Measurements from ENCODE around the gene CFAP65.

CFAP65 gene

DNA sequence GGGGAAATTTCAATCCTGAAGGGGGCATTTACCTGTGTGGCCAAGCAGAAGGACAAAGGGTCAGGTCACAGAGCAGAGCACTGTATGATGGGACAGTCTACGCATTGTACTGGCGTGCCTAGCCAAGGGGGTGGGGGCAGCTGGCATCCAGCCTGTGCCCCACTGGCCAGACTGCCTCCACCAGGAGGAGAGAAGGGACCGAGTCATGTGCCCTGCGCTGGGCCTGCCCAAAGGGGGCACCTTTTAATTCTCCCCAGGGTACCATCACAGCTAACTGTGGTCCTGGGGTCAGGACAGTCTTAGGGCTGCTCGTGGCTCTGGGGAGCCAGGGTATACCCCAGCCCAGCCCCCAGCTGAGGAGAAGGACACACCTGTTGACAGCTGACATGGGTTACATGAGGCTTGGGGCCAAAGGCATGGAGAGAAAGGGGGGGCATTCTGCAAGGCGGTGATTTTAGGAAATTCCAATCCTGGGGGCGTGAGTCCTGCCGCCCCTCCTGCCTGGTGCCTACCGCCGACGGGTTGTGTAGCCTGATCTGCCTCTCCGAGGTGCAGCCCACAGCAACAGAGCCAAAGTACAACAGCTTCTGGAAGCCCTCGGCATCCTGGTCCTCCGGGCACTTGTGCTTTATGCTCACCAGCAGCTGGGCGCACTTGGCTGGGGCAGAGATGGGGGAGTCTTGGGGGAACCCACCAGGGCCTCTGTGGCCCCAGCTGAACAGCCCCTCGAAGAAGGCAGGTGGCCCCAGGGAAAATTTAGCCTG lies 11.0 kb downstream of the CFAP65 start:
- no peak for DNase-seq (ENCODE audit: low read depth, low spot score)

DNA sequence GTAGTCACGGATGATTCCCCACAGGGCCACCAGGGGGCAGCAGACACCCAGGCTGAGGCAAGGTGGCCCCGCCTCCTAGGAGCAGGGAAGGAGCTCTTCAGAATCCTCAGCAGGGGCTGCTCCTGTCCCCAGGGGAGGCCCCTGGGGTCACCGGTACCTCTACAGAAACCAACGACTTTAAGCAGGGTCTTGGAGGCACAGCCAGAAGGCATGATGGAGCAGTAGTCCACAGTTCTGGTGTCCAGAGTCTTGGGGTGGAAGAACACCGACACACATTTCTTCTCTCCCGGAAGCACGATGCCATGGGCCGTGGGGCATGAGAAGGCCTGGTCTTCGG lies 11.5 kb downstream of the CFAP65 start:
- peak; percentile 89 for DNase-seq (ENCODE audit: low read depth, low spot score)

DNA sequence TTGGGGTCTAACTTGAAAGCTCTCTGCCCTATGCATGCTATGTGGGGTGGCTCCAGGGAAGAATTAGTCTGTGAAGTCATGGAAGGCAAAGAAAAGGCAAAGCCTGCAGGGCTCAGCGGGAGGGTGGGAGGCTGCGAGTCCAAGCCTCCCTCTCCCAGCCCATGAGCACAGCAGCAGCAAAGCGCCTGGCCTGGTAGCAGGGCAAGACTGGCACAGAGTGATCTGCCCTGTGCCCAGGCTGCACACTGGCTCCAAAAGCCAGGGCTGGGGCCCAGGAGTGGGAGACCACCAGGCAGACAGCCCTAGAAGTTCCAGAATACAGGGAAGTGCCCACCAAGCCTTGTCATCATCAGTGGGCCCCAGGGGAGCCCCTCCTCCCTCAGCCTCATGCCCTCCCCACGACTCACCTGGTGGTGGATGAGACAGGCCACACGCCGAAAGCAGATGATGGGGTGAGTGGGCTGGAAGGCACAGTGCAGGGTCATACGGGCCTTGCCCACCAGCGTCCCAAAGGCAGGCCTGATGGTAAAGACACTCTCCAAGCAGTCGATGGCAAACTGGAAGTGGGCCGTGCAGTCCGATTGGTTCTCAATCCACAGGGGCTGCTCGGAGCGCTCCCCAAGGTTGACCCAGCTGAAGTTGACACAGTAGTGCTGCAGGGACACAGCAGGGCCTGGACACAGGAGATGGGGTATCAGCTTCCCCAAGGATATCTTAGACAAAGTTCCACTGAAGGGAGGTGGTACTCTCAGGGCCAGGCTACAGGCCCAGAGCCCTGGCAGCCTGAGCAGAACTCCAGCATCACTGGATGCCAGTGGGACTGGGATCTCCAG lies 12.1 kb downstream of the CFAP65 start:
- no peak for DNase-seq (ENCODE audit: low read depth, low spot score)

DNA sequence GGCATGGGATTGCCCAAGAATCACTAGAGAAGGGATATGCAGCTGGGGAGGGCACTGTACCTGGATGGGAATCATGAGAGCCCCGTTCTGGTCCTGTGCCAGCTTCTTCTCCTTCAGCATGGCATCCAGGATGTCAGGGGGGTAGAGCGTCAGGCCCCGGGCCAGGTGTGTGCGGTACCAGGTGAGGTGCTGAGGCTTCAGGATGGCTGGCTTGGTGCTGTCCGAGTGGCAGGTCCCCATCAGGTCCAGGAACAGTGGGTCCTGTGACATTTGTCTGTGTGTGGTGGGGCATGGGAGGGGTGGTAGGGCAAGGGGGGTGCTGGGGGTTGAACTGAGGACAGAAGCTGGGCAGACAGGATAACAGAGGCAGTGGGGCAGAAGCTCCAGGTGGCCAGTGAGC lies 13.2 kb downstream of the CFAP65 start:
- no peak for DNase-seq (ENCODE audit: low read depth, low spot score)

DNA sequence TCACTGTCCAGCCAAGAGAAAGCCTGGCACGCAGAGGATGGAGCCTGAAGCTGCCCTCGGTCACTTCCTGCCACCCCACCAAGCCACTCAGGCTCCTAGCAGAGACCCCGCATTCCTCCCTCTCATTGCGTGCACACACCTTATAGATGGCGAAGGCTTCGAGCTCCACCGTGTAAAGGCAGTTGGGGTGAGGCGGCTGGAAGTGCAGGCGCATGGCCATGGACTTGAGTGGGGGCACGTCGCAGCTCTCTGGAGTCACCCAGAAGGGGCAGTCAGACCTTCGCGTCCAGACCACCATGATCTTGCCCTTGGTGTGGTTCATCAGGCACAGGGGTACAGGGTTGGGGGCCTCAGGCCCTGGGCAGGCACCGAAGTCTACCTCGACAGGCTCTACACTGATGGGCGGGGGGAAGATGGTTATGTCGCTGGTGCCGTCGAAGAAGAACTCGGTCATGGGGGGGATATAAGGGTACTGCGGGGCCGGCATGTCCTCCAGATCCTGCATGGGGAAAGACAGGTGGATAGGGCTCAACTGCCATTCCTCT lies 13.7 kb downstream of the CFAP65 start:
- no peak for DNase-seq (ENCODE audit: low read depth, low spot score)

DNA sequence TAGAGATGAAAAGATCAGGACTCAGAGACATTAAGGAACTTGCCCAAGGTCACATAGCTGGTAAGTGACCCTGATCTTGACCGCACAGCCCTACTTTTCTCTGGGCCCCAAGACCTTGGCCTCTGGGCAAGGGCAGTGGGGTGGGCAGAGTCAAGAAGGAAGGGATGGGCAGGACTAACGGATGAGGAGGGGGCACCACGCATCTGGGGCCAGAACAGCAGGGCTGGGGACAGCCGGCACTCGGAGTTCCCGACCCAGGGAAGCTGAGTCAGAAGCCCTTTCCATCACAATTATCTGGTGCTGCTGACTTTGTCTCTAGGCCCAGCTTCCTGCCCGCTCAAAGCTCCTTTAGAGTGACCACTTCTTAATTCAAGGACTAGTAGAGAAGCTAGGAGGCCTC lies 14.4 kb downstream of the CFAP65 start:
- DNase-seq (ENCODE audit: low read depth, low spot score): no peak

DNA sequence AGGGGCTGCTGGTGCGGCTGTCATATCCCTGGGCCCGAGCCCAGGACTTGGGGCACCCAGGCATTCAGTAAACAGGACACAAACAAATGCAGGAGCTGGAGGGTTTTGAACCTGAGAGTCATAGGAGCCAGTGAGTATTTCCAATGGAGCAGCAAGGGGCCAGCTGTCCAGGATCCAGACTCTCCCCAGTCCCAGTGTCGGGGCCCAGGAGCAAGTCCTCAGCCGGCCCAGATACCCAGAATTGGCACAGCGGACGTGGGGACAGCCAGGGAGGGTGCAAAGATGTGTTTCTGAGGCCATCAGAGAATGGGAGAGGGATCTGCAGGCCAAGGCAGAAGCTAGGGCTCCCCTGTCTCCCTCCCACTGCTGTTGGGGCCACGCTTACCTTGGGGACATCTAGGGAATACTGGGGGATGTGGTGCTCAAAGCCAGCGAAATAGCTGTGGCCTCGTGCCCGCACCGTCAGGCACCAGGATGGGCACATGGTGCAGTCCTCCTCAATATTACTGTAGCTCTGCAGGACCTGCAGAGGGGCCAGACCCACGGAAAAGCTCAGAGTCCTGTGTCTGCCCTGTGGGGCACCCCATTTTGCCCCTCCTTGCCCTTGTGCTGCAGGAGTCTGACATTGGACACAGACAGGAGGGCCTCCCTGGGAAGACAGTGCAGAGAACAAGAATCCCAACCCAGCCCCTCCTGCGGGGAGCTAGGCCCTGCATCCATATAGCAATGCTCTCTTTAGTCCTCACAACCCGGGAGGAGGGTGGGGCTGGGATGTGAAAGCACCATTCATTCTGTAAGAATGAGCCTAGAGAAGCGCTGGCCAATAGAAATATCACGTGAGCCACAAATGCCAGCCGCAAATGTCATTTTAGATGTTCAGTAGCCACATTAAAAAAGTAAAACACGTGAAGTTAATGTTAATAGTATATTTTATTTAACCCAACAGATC lies 15.4 kb downstream of the CFAP65 start:
- peak; percentile 18 for DNase-seq (ENCODE audit: low read depth, low spot score)

DNA sequence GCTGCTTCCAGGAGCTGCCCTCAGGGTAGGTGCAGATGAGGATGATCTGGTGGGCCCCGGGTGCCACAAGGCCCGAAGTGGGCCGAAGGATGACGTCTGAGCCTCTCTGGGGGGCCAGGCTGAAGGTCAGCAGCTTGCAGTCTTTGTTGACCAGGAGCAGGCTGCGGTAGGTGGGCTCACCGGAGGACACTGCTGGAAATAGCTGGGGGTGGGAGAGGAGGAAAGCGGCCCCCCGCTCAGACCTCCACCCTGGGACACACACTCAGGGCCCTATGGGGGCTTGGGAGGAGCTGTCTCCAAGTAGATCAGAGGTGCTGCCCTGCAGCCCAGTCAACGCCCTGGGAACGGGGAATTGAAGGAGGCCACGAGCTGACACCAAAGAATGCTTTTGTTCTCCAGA lies 17.3 kb downstream of the CFAP65 start:
- DNase-seq (ENCODE audit: low read depth, low spot score): no peak

DNA sequence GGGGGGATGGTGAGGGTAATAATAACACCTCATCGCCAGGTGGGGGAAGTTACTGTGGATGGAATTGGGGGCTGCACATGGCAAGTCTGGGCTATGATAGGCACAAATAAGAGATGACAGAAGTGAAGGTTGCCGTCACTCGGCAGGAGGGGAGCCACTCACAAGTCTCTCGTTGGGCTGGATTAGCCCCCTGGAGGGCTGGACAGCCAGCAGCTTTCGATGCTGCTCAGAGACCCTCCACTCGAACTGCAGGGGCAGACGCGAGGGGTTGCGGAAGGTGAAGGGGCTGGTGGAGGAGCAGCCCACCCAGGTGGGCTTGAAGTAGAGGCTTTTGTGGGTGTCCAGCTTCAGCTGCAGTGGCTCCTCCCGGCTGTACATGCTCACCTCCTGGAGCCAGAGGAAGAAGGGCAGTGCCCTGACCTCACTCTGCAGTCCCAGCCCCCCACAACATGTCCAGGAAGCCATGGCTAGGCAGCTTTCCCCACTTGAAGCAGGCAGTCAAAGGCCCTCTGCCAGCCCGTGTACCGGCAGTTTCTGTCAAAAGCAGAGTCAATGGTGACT lies 18.2 kb downstream of the CFAP65 start:
- no peak for DNase-seq (ENCODE audit: low read depth, low spot score)

DNA sequence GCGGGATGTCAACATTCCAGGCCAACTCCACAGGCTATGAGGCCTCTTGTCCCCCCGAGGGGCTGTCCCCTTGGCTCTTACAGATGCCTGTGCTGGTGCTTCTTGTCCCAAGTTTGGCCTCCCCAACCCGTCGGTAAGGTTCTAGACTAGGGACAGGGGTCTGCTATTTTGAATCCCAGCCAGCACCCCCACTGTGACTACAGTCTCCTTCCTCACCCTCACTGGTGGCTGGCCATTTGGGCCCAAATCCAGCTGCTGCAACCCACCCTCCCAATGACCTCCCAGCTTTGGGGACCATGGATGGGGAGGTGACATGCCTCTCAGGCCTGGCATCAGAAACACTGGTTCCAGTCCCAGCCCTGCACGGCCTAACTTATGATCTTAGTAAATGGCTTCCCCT lies 18.7 kb downstream of the CFAP65 start:
- no peak for DNase-seq (ENCODE audit: low read depth, low spot score)

DNA sequence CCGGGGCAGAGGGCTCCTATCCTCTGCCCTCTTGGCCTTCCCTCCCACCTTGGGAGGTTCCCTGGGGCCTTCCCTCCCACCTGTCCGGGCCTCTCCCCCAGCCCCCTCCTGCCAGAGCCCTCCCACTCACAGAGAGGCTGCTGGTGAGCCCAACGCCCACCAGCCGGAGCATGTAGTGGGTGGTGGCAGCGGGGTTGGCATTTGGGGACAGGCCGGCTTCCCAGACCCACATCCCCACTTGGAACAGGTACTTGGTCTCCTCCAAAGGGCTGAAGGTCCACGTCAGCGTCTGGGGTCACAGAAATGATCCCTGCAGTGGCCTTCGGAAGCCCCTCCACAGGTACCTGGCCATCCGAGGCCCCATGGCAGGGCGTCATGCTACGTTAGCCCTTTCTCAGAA lies 19.3 kb downstream of the CFAP65 start:
- no peak for DNase-seq (ENCODE audit: low read depth, low spot score)

DNA sequence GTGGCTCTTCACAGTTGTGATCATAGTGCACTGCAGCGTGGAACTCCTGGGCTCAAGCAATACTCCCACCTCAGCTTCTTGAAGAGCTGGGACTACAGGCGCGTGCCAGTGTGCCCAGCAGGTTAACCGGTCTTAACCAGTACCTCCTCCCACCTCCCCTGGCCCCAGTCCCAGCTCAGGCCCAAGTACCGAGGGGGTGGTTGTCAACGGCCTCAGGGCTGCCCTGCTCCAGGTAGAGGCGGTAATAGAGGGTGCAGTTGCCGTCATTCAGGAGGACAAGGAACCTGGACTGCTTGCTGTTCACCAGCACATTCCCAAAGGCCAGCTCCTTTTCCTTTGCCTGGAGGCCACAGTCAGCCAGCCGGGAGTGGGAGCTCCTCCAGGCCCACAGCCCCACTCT lies 19.7 kb downstream of the CFAP65 start:
- DNase-seq (ENCODE audit: low read depth, low spot score): no peak

DNA sequence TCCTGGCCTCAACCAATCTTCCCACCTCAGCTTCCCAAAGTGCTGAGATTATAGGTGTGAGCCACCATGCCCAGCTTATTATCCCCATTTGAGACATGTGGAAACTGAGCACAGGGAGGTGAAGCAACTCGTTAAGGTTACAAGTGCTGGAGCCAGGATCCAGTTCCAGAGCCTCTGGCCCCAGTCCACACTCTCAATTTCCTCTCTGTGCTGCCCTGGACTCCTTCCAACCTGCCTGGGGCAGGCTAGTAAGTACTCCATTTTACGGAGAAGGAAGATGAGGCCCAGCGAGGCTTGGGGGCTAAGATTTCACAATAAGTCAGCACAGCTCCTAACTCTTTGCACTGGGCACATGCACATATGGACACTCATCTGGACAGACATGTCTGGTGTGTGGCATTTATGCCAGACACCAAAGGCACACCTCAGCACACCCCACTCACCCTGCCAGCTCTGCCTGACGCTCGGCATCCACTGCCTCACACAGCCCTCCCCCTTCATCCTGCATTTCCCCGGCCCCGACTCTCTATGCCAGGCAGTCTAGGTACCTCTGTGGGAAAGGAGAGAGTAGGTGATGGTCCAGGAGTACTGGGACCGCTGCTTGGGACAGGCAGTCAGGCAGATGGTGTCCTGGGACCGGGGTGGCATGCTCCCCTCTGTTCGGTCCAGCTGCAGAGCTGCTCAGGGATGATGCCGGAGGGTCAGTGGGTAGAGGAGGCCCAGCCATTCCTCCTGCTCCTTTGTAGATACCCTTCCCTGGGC lies 20.5 kb downstream of the CFAP65 start:
- no peak for DNase-seq (ENCODE audit: low read depth, low spot score)

DNA sequence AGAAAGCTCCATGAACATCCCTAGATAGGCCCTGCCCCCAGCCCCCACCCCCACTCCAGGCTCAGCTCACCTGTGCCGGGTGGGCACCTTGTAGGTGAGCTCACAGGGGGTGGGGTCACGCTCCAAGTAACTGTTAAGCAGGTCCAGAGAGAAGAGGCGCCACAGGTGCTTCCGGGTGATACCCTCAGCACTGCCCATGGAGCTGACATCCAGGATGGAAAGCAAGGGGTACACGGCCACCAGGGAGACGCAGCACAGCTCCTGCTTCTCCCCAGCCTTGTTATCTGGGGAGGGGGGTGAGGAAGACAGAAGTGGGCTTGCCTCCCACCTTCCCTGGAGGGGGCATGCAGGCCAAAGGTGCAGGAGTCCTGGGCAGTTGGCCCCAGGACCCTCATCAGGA lies 21.9 kb downstream of the CFAP65 start:
- DNase-seq (ENCODE audit: low read depth, low spot score): no peak

DNA sequence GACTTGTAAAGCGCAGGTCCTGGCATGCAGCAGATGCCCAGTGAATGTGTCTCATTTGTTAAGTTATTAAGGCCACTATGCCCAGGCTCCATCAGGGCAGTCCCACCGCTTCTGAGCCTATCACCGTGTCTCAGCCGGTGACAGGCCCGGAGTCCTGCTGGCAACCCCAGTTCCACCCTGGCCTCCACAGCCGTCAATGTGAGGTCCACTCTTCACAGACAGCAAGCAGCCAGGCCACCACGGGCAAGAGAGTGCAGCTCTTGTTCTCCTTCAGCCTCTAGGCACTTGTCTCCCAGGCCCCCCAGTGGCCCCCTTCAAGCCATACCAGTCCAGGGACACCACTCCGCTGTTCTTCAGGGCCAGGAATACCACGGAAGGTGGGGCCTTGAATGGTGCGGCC lies 22.6 kb downstream of the CFAP65 start:
- DNase-seq (ENCODE audit: low read depth, low spot score): no peak

DNA sequence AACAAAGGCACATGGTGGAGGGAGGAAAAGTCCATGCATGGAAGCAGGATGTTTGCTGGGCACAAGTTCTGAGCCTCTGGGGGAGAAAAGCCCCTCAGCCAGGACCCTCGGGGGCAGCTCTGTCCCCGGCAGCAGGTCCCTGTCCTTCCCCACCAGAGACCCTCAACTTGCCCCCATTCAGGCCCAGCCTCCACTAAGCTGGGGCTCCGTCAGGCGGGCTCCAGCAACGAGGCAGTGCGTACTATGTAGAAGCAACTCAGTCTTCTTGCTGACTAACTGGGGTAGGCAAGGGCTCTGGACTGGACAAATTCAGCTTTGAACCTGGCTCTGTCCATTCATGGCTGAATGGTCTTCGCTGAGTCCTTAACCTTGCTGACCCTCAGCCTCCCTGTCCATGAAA lies 23.0 kb downstream of the CFAP65 start:
- DNase-seq (ENCODE audit: low read depth, low spot score): no peak

DNA sequence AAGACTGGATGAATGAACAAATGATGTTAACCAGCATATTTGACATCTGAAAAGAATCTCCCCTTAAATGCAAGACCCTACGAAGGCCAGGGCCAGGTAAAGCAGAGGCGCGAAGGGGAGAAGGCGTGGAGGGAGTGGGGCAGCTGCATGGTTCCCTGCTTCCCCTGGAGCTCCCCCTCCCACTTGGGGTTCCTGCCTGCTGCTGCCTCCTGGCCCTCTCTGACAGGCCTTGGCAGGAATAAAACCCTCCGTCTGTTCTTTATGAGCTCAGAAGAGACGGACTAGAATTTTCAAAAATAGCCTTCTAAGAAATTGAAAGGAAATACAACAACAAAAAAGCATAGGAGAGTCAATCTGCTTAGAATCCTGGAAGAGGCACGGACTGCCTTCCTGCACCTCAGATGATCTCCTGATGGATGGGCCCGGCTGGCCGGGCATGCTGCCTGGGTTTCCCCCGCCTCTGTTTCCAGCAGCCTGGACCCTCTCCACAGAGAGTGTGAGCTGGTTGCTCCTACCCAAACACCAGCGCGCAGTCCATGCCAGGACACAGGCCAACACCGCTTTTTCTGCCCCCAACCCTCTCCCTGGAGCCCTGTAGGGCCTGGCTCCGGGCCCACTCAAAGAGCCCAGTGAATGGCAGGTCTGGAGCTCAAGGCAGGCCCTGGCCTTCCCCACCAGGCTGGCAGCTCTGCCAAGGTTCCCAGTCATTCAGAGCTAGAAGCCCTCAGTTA lies 23.9 kb downstream of the CFAP65 start:
- DNase-seq (ENCODE audit: low read depth, low spot score): no peak

DNA sequence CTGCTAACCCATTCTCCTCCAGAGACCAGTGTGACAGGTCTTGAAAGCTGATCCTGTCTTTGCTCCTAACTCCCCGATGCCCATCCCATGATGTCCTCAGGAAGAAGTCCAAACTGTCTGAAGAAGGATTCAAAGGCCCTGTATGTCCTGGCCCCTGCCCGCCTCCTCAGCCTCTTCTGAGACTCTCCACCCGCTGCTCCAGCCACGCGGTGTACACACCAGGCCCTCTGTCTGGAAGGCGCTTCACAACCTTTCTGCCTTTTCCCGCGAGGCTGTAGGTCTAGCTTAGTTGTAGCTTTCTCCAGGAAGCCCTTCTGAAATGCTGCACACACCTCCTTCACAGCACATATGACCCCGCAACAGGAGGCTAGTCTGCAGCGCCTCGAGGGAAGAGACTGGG lies 24.6 kb downstream of the CFAP65 start:
- no peak for DNase-seq (ENCODE audit: low read depth, low spot score)

DNA sequence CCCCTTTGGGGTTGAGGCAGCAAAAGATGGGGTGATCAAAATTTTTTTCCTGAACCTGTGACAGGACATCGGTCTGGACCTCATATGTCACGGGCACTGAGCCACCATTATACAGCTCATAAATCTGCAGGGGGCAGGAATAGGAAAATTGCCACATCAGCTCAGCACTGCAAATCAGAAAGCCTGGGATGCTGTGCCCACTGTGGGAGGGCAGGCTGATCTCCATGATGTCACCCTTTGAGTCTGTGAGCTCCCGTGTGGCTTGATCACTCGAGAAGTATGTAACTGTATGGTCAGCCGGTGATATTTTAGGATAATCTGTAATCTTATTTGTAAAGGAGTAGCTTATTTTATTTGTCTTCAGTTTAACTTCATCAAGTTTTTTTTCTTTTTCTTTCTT lies 30.4 kb downstream of the CFAP65 start:
- no peak for DNase-seq (ENCODE audit: low read depth, low spot score)

DNA sequence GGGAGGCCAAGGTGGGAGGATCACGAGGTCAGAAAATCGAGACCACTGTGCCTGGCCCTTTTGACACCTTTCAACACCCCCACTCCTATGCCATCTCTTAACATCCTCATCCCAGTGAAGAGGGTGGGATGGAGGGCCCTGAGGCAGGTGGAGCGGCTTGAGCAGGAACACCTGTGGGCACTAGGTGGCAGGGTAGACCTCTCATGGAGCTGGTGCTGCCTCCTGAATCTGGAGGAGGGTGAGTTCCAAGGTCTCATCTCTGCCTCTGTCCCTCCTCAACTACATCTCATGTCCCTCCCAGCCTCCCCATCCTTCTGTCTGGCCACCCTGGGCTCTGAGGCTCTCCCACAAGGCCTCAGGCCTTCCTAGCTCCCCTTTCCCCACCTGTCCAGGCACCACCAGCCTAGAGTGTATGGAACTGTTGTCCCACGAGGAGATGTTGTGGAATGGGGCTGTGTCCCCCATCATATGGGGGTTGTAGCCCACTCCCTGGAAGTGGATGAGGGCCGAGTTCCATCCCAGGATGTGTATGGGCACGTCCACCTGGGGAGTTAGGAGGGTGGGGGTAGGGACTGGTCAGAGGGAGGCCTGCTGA lies 31.1 kb downstream of the CFAP65 start:
- no peak for DNase-seq (ENCODE audit: low read depth, low spot score)
